H1 (cell line): ENCODE data around the gene COL6A1.

Experiments used
- EP300 ChIP-seq, 2 experiments: IDR thresholded peaks; 1 replicate in 1 of 2; 2 replicates in 1 of 2; pipeline ENCODE4 v1.6.1; 2011 to 2012; ENCODE audit warnings: low read depth in 2 of 2, low read length in 2 of 2, mild to moderate bottlenecking in 2 of 2, borderline replicate concordance in 1 of 2, inconsistent platforms in 1 of 2, moderate library complexity in 1 of 2
- GABPA ChIP-seq: IDR thresholded peaks from 2 replicates; pipeline ENCODE4 v1.6.1; 2011; ENCODE audit warnings: mild to moderate bottlenecking, low read length, moderate library complexity, borderline replicate concordance; ENCODE audit not compliant: insufficient read depth
- POLR2A ChIP-seq, 2 experiments: IDR thresholded peaks; 1 replicate in 1 of 2; 2 replicates in 1 of 2; pipeline ENCODE4 v1.6.1; 2011; ENCODE audit warnings: low read depth in 2 of 2, low read length in 2 of 2, mild to moderate bottlenecking in 2 of 2; ENCODE audit errors: control extremely low read depth in 1 of 2
- TF ChIP-seq, protein P1 (sequence below), 3 experiments: IDR thresholded peaks; 1 replicate in 2 of 3; 2 replicates in 1 of 3; pipeline versions ENCODE4 v1.5.1 to v1.6.1; 2011; ENCODE audit warnings: low read length in 3 of 3, mild to moderate bottlenecking in 3 of 3, inconsistent platforms in 2 of 3, low read depth in 1 of 3, moderate library complexity in 1 of 3; ENCODE audit not compliant: insufficient read depth in 1 of 3; ENCODE audit errors: control extremely low read depth in 1 of 3
- TF ChIP-seq, protein P2 (sequence below): IDR thresholded peaks from 2 replicates; pipeline ENCODE4 v1.6.1; 2012; ENCODE audit warnings: low read length, inconsistent platforms

DNA sequence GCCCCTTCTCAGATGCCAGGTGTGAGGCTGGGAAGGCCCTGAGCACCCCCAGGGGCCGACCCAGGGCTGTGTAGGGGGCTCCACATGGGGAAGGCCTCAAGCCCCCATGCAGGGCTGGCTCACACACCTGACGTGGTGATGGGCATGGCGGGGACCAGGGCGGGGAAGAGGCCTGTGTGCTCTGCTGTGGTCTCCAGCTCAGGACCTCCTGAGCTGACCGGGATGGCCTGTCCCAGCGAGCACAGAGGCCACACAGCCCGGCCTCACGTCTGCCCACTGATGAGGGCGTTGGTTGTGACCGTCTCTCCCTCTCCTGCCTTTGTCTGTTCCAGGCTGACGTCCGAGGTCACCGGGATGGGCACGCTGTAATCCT, 40.2 kb upstream of the COL6A1 start:
- no peak for TF ChIP-seq EP300 (IDR thresholded peaks at IDR 0.05; ENCODE audit: borderline replicate concordance in 1 of 2, low read depth in 2 of 2, low read length in 2 of 2)
- TF ChIP-seq, protein P1, sequence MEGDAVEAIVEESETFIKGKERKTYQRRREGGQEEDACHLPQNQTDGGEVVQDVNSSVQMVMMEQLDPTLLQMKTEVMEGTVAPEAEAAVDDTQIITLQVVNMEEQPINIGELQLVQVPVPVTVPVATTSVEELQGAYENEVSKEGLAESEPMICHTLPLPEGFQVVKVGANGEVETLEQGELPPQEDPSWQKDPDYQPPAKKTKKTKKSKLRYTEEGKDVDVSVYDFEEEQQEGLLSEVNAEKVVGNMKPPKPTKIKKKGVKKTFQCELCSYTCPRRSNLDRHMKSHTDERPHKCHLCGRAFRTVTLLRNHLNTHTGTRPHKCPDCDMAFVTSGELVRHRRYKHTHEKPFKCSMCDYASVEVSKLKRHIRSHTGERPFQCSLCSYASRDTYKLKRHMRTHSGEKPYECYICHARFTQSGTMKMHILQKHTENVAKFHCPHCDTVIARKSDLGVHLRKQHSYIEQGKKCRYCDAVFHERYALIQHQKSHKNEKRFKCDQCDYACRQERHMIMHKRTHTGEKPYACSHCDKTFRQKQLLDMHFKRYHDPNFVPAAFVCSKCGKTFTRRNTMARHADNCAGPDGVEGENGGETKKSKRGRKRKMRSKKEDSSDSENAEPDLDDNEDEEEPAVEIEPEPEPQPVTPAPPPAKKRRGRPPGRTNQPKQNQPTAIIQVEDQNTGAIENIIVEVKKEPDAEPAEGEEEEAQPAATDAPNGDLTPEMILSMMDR (IDR thresholded peaks at IDR 0.05; ENCODE audit: control extremely low read depth in 1 of 3, insufficient read depth in 1 of 3, low read depth in 1 of 3, low read length in 3 of 3): no peak
- TF ChIP-seq GABPA: no peak
- TF ChIP-seq, protein P2, sequence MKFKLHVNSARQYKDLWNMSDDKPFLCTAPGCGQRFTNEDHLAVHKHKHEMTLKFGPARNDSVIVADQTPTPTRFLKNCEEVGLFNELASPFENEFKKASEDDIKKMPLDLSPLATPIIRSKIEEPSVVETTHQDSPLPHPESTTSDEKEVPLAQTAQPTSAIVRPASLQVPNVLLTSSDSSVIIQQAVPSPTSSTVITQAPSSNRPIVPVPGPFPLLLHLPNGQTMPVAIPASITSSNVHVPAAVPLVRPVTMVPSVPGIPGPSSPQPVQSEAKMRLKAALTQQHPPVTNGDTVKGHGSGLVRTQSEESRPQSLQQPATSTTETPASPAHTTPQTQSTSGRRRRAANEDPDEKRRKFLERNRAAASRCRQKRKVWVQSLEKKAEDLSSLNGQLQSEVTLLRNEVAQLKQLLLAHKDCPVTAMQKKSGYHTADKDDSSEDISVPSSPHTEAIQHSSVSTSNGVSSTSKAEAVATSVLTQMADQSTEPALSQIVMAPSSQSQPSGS: no peak
- no peak for TF ChIP-seq POLR2A (IDR thresholded peaks at IDR 0.05; ENCODE audit: control extremely low read depth in 1 of 2, low read depth in 2 of 2, low read length in 2 of 2)
